K562 (cell line): ENCODE data around the gene TMSB4X. TPM values are rescaled to one million over a fixed set of nuclear protein-coding genes. Genes with fewer than 3 reads are reported as not detected.

Experiments used
- ATAC-seq: fragments of 200-7000 bp; cut with Tn5 transposase; 3 replicates; pipeline ENCODE4 v1.9.1; 2020; ENCODE audit warnings: moderate library complexity
- BruUV-seq: library from RNA; stranded (reverse); fragments of 400-500 nt; replicated peaks from 2 replicates; lab custom pipeline; 2021; lab: Mats Ljungman, UMichigan
- CTCF ChIA-PET: fragments of 300-600 bp; formaldehyde crosslinking; extraction: SDS; loops from one replicate; lab custom pipeline; 2021; ENCODE audit warnings: low intra/inter-chr PET ratio; lab: Yijun Ruan, JAX
- POLR2A ChIA-PET: fragments of 300-600, 350-650 bp; sonication (Branson Sonifier 250); formaldehyde crosslinking; extraction: SDS; loops from one replicate; lab custom pipeline; 2021; ENCODE audit warnings: antibody characterized with exemption, inconsistent platforms; lab: Yijun Ruan, JAX
- DNase-seq, 4 experiments: peaks; one replicate each; pipeline versions ENCODE4 v3.0.0 to v3.0.0-alpha.2; 2011 to 2018; ENCODE audit warnings: low spot score in 3 of 4, mixed read lengths in 3 of 4; ENCODE audit errors: extremely low read depth in 1 of 4
- FAIRE-seq: peaks from 2 replicates; lab custom pipeline; 2011; peaks lifted over from hg19 to GRCh38; lab: Jason Lieb, UNC
- H2AFZ ChIP-seq: 2 replicates; pipeline ENCODE4 v1.6.0; 2011; ENCODE audit warnings: low read depth, low read length, control low read depth, inconsistent platforms
- H3K27ac ChIP-seq: fragments of 200-600 bp; 3 replicates; pipeline ENCODE4 v1.8.0; 2011; ENCODE audit warnings: low read depth, mild to moderate bottlenecking, control low read depth, inconsistent platforms, low read length, moderate library complexity, mixed read lengths; ENCODE audit errors: extremely low read depth
- H3K27me3 ChIP-seq, 2 experiments: fragments of 300-600 bp in 1 of 2; 2 replicates in 1 of 2; 3 replicates in 1 of 2; pipeline versions ENCODE4 v1.6.0 to v1.8.0; 2011; ENCODE audit warnings: inconsistent platforms in 2 of 2, low read length in 2 of 2, mild to moderate bottlenecking in 1 of 2, mixed read lengths in 1 of 2, moderate library complexity in 1 of 2; ENCODE audit not compliant: control insufficient read depth in 2 of 2, insufficient read depth in 2 of 2
- H3K36me3 ChIP-seq: fragments of 300-600 bp; 3 replicates; pipeline ENCODE4 v1.8.0; 2011; ENCODE audit warnings: mild to moderate bottlenecking, low read length, inconsistent platforms; ENCODE audit not compliant: control insufficient read depth, insufficient read depth
- H3K4me1 ChIP-seq, 2 experiments: fragments of 200-600 bp in 1 of 2; replicated peaks in 1 of 2; 2 replicates in 1 of 2; 3 replicates in 1 of 2; pipeline versions ENCODE4 v1.5.1 to v1.8.0; 2011; ENCODE audit warnings: inconsistent platforms in 2 of 2, low read length in 2 of 2, mild to moderate bottlenecking in 1 of 2, mixed read lengths in 1 of 2, moderate library complexity in 1 of 2; ENCODE audit not compliant: control insufficient read depth in 2 of 2, insufficient read depth in 2 of 2
- H3K4me2 ChIP-seq: 2 replicates; pipeline ENCODE4 v1.6.1; 2011; ENCODE audit warnings: low read length, control low read depth, inconsistent platforms, mixed read lengths; ENCODE audit not compliant: insufficient read depth
- H3K4me3 ChIP-seq: fragments of 200-600 bp; sonication (generic), shearing (Covaris generic); 2 replicates; pipeline ENCODE4 v1.5.1; 2016; ENCODE audit warnings: control low read depth, inconsistent platforms
- H3K79me2 ChIP-seq: fragments of 200-600 bp; 3 replicates; pipeline ENCODE4 v1.8.0; 2011; ENCODE audit warnings: low read length, inconsistent platforms; ENCODE audit not compliant: control insufficient read depth, insufficient read depth
- H3K9ac ChIP-seq, 2 experiments: 2 replicates each; pipeline versions ENCODE4 v1.6.0 to v1.6.1; 2011; ENCODE audit warnings: low read depth in 2 of 2, low read length in 2 of 2, control low read depth in 1 of 2, inconsistent platforms in 1 of 2, mild to moderate bottlenecking in 1 of 2, mixed read lengths in 1 of 2; ENCODE audit not compliant: insufficient read depth in 1 of 2
- H3K9me1 ChIP-seq: one replicate; pipeline ENCODE4 v1.6.0; 2011; ENCODE audit warnings: inconsistent platforms, mild to moderate bottlenecking, low read length, moderate library complexity; ENCODE audit not compliant: control insufficient read depth, insufficient read depth
- H3K9me3 ChIP-seq: replicated peaks from 2 replicates; pipeline ENCODE4 v1.5.1; 2011; ENCODE audit warnings: low read depth, low read length, inconsistent platforms; ENCODE audit not compliant: control insufficient read depth, insufficient read depth
- H4K20me1 ChIP-seq: replicated peaks from 2 replicates; pipeline ENCODE4 v1.6.1; 2011; ENCODE audit warnings: low read length, inconsistent platforms, mixed read lengths; ENCODE audit not compliant: control insufficient read depth, insufficient read depth
- CEBPB ChIP-seq: fragments of 450-650 bp; IDR thresholded peaks from 2 replicates; pipeline ENCODE4 v1.6.1; 2016; ENCODE audit warnings: missing genetic modification characterization, missing compliant biosample characterization
- MYNN ChIP-seq, 2 experiments: sonication (generic); formaldehyde crosslinking in 1 of 2; IDR thresholded peaks; 2 replicates each; pipeline versions ENCODE4 v1.5.0 to v1.6.1; 2016 to 2020; ENCODE audit warnings: antibody characterized with exemption in 1 of 2, missing genetic modification reagents in 1 of 2
- PHB ChIP-seq: fragments of 250-450 bp; sonication (Bioruptor Pico); IDR thresholded peaks from 2 replicates; pipeline ENCODE4 v1.5.0; 2021
- RFX1 ChIP-seq: fragments of 450-650 bp; IDR thresholded peaks from 2 replicates; pipeline ENCODE4 v1.6.1; 2016; ENCODE audit warnings: mild to moderate bottlenecking, moderate library complexity
- SMARCC2 ChIP-seq: fragments of 450-650 bp; IDR thresholded peaks from 2 replicates; pipeline ENCODE4 v1.6.1; 2017; ENCODE audit warnings: antibody characterized with exemption, moderate library complexity, mild to moderate bottlenecking, low read depth
- XRCC3 ChIP-seq: fragments of 450-650 bp; IDR thresholded peaks from 2 replicates; pipeline ENCODE4 v1.6.1; 2017; ENCODE audit warnings: mild to moderate bottlenecking, moderate library complexity
- ZNF12 ChIP-seq: sonication (generic); formaldehyde crosslinking; IDR thresholded peaks from 2 replicates; pipeline ENCODE4 v1.4.0; 2020; ENCODE audit warnings: mild to moderate bottlenecking, missing genetic modification reagents
- ZNF592 ChIP-seq: fragments of 450-650 bp; IDR thresholded peaks from 2 replicates; pipeline ENCODE4 v1.6.1; 2017; ENCODE audit warnings: antibody characterized with exemption, mild to moderate bottlenecking
- WGBS: fragments of 100-300 bp; shearing (Covaris generic); methylation state at CpG from one replicate; pipeline ENCODE4 v1.1.6; 2016; ENCODE audit warnings: low coverage, mixed read lengths; ENCODE audit not compliant: insufficient coverage; ENCODE audit errors: missing lambda C conversion rate; 5-methylcytosine and 5-hydroxymethylcytosine counted together
- in situ Hi-C: fragments of 300-500 bp; cut with MboI; formaldehyde crosslinking; loops from 4 replicates; pipeline ENCODE4 v1.15.0; 2018; ENCODE audit warnings: inconsistent platforms, mixed read lengths
- intact Hi-C: fragments of 100-400 bp; cut with micrococcal nuclease; formaldehyde crosslinking; loops from 2 replicates; pipeline ENCODE4 v1.14.2; 2022
- polyA plus RNA-seq, 8 experiments: library from polyadenylated mRNA; depleted of rRNA in 4 of 8; stranded (reverse) in 5 of 8; unstranded in 3 of 8; fragments of >200 nt; fragmentation: Nextera tagmentation in 2 of 8; fragmentation: Illumina TruSeq in 1 of 8; extraction: Ambion mirVana in 2 of 8; extraction: Trizol in 1 of 8; gene quantifications; 2 replicates each; pipeline versions ENCODE4 v1.2.1 to v1.2.3, GENCODE V29; 2011 to 2014; ENCODE audit warnings: inconsistent platforms in 1 of 8, missing spikeins in 1 of 8
- total RNA-seq, 7 experiments: library from RNA; depleted of rRNA in 6 of 7; stranded (reverse); fragments of >200 nt in 6 of 7; fragmentation: Illumina TruSeq in 2 of 7; extraction: Trizol in 2 of 7; gene quantifications; 2 replicates each; pipeline versions ENCODE4 v1.2.1 to v1.2.3, GENCODE V29; 2011 to 2021; ENCODE audit warnings: low replicate concordance in 1 of 7

The TMSB4X gene
- total and polyA plus RNA-seq, 9 of the 15 experiments (the other 6 are each of a cell fraction or from before 2014, with no cell fraction given) = 1,035 to 2,035 (median 1,529) TPM

- H3K27ac ChIP-seq = no peak overlapping the region
- H3K4me3 ChIP-seq = no peak overlapping the region
- POLR2A ChIA-PET = no interaction called here
- no peaks in the 10 kb centered on the region for H4K20me1 ChIP-seq
- peaks cover 6% of the 10 kb centered on the region; the same call in 2 of the 3 replicates for H3K36me3 ChIP-seq
- intact Hi-C loops = loop anchor here (10.0 kb wide), 1 partner anchor 691 kb away; no protein-coding TSS in a partner anchor
- ATAC-seq = no peak
- no TSS peak for BruUV-seq
- no peak overlapping the region for H2AFZ ChIP-seq
- TF ChIP-seq PHB (CRISPR knock-in tag) (no peak), RFX1 (no peak), ZNF592 (no peak), MYNN (IDR thresholded peaks at IDR 0.05) (no peak), MYNN (CRISPR knock-in tag; IDR thresholded peaks at IDR 0.05) (no peak), XRCC3 (no peak), ZNF12 (CRISPR knock-in tag) (no peak), CEBPB (tag) (no peak), SMARCC2 (no peak)
- TF ChIP-seq, all 486 proteins: peak for 0
- Histone ChIP-seq H3K79me2 (no peaks in the 10 kb centered on the region; the same call in 2 of the 3 replicates), H3K4me1 (peaks cover 23 to 58% of the 10 kb centered on the region in 2 experiments), H3K9me3 (no peaks in the 10 kb centered on the region), H3K9ac (no peak overlapping the region), H3K4me2 (no peak overlapping the region), H3K27me3 (no peaks in the 10 kb centered on the region), H3K9me1 (no peaks in the 10 kb centered on the region)
- 97% methylated on average over 6 of the region's 8 CpGs for WGBS
- DNase-seq = no peak
- CTCF ChIA-PET = no interaction called here
- in situ Hi-C loops = loop anchor here (25.0 kb wide), 1 partner anchor 709 kb away; the partner anchor contains the start of gene TCEANC
- FAIRE-seq = no peak
These were observed 21.5 kb upstream of the TMSB4X start for GRCh38 chrX:12953420-12953819.
